ENCODE data around the gene BICRAL.
A peak's percentile ranks its signal among the peaks of the same experiment; 100 is the strongest.
"Not testable (repeated sequence)": the region's sequence is repeated elsewhere in the genome, so short reads cannot be mapped to it uniquely, and the experiment has no call there.

The BICRAL gene

DNA sequence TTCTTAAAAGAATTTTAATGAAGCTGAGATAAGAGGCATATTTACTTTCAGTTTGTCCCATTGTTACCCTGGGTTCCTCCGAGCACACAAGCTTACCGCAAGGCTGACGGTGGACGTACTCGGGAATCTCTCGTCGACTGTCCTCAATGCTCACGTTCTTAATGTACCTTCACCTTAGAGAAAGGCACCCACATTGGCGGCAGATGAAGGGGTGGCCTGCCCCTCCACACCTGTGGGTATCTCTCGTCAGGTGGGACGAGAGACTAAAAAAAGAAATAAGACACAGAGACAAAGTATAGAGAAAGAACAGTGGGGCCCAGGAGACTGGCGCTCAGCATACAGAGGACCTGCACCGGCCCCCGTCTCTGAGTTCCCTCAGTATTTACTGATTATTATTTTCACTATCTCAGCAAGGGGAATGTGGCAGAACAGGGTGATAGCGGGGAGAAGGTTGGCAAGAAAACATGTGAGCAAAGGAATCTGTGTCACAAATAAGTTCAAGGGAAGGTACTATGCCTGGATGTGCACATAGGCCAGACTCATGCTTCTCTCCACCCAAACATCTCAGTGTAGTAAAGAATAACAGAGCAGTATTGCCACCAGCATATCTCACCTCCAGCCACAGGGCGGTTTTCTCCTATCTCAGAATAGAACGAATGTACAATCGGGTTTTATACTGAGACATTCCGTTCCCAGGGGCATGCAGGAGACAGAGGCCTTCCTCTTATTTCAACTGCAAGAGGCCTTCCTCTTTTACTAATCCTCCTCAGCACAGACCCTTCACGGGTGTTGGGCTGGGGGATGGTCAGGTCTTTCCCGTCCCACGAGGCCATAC, 120.8 kb downstream of the BICRAL start:
- H3K27me3 ChIP-seq (ENCODE audit: insufficient read depth, low read length); H3K4me3 ChIP-seq (ENCODE audit: low read length); H3K27ac ChIP-seq (ENCODE audit: low read depth, low read length); H3K9ac ChIP-seq (ENCODE audit: low read depth, low read length); H3K9me3 ChIP-seq (ENCODE audit: insufficient read depth, low read depth, low read length); H3K36me3 ChIP-seq (ENCODE audit: insufficient read depth, low read length): not testable (repeated sequence)
- peaks cover 11% of the 10 kb centered on the region; the same call in 1 of the 2 replicates for H3K4me1 ChIP-seq (ENCODE audit: insufficient read depth, low read length)
- 85% methylated on average over 22 of the region's 22 CpGs for WGBS

DNA sequence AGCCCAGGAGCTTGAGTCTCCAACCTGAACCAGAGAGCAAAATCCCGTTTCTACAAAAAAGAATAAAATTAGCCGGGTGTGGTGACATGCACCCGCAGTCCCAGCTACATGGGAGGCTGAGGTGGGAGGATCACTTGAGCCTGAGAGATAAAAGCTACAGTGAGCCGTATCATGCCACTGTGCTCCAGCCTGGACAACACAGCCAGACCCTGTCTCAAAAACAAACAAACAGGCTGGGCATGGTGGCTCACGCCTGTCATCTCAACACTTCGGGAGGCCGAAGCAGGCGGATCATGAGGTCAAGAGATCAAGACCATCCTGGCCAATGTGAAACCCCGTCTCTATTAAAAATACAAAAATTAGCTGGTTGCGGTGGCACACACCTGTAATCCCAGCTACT, 122.6 kb downstream of the BICRAL start:
- H3K9me3 ChIP-seq (ENCODE audit: insufficient read depth, low read depth, low read length), result no peaks in the 10 kb centered on the region
- no peak overlapping the region for H3K9ac ChIP-seq (ENCODE audit: low read depth, low read length)
- 96% methylated on average over 10 of the region's 10 CpGs for WGBS
- H3K4me3 ChIP-seq (ENCODE audit: low read length), result no peak overlapping the region
- H3K4me1 ChIP-seq (ENCODE audit: insufficient read depth, low read length), result peaks cover 6% of the 10 kb centered on the region; the same call in 1 of the 2 replicates
- H3K27ac ChIP-seq (ENCODE audit: low read depth, low read length), result no peak overlapping the region
- H3K27me3 ChIP-seq (ENCODE audit: insufficient read depth, low read length), result no peaks in the 10 kb centered on the region
- H3K36me3 ChIP-seq (ENCODE audit: insufficient read depth, low read length), result no peaks in the 10 kb centered on the region

DNA sequence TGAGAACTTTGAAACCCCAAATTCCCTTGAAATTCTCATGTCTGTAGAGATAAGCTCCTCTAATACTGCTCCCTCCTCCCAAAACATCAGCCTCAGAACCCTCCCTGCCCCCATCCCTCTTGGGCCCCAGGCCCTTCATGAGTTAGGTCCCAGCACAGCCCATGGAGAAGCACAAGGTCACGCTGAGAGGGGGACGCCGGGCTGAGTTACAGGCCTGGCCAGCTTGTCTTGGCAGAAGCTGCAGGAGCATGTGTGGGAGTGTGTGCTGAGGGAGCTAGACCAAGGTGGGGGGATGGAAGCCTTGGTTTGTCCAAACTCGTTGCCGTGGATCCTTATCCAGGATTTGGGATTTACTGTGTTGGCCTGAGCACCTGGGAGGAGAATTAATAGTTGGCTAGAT, 125.5 kb downstream of the BICRAL start:
- H3K9me3 ChIP-seq (ENCODE audit: insufficient read depth, low read depth, low read length), result no peaks in the 10 kb centered on the region
- no peak overlapping the region for H3K9ac ChIP-seq (ENCODE audit: low read depth, low read length)
- WGBS, result 82% methylated on average over 5 of the region's 5 CpGs
- no peak overlapping the region for H3K4me3 ChIP-seq (ENCODE audit: low read length)
- no peaks in the 10 kb centered on the region for H3K36me3 ChIP-seq (ENCODE audit: insufficient read depth, low read length)
- H3K4me1 ChIP-seq (ENCODE audit: insufficient read depth, low read length), result no peaks in the 10 kb centered on the region
- no peak overlapping the region for H3K27ac ChIP-seq (ENCODE audit: low read depth, low read length)
- H3K27me3 ChIP-seq (ENCODE audit: insufficient read depth, low read length), result no peaks in the 10 kb centered on the region

DNA sequence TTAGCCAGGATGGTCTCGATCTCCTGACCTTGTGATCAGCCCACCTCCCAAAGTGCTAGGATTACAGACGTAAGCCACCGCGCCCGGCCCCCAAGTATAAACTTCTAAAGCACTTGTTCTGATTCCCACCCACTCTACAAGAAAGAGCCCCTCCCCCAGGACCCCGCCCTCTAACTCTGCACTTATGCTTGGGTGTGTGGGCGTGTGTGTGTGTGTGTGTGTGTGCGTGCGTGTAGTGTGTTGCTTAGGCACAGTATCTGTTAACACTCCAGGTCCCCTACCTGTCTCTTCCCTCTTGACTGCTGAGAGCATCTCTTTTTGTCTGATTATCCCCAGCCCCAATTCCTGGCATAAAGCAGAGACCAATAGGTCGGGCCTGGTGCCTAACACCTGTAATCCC, 128.0 kb downstream of the BICRAL start:
- no peak overlapping the region for H3K4me3 ChIP-seq (ENCODE audit: low read length)
- H3K36me3 ChIP-seq (ENCODE audit: insufficient read depth, low read length), result no peaks in the 10 kb centered on the region
- H3K27ac ChIP-seq (ENCODE audit: low read depth, low read length), result no peak overlapping the region
- no peaks in the 10 kb centered on the region for H3K27me3 ChIP-seq (ENCODE audit: insufficient read depth, low read length)
- no peaks in the 10 kb centered on the region for H3K4me1 ChIP-seq (ENCODE audit: insufficient read depth, low read length)
- no peaks in the 10 kb centered on the region for H3K9me3 ChIP-seq (ENCODE audit: insufficient read depth, low read depth, low read length)
- no peak overlapping the region for H3K9ac ChIP-seq (ENCODE audit: low read depth, low read length)
- whole genome bisulfite sequencing, result 94% methylated on average over 6 of the region's 10 CpGs

DNA sequence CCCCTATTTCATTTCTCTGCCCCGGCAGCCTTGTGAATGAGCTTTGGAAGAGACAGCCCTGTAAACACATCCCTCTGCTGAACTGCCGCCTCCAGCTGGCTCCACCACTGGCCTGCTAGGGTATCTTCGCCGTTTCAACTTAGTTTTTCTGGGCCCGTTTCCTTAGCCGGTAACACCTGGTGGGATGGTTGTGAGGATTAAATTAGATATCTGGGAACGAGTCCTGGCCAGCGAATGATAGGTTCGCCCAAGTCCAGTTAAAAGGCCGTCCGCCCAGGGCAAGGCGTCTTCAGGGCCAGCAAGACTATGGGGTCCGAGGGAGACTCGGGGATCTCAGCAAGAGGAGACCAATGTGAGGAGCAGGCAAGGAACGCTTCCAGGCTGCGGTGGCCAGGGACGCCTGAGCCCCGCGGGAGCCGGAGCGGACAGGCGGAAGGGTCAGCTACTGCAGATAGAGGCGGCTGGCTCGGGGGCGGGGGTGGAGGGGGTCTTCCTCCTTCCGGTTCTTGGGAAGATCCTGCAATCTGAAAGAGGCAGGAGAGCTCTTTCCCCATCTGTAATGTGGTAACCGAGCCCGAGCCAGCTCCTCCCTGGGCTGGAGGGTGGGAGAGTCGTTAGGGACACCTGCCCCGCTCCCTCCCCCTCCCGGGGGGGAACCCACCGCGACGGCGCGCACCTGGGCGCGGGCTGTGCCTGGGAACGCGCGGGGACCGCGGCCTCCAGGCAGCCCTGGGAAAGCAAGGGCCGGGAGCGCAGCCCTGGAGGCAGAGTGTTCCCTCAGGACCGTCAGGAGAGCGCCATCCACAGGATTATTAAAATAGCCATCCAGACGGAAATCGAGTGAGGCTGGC, 129.5 kb downstream of the BICRAL start:
- Histone ChIP-seq H3K27me3 (ENCODE audit: insufficient read depth, low read length) (no peaks in the 10 kb centered on the region), H3K36me3 (ENCODE audit: insufficient read depth, low read length) (no peaks in the 10 kb centered on the region), H3K9ac (ENCODE audit: low read depth, low read length) (peak overlapping the region; percentile 61), H3K9me3 (ENCODE audit: insufficient read depth, low read depth, low read length) (no peaks in the 10 kb centered on the region), H3K27ac (ENCODE audit: low read depth, low read length) (peak overlapping the region; percentile 89; the same call in 1 of the 2 replicates), H3K4me1 (ENCODE audit: insufficient read depth, low read length) (no peaks in the 10 kb centered on the region), H3K4me3 (ENCODE audit: low read length) (peak overlapping the region; percentile 68)
- WGBS, result 2% methylated on average over 49 of the region's 49 CpGs

DNA sequence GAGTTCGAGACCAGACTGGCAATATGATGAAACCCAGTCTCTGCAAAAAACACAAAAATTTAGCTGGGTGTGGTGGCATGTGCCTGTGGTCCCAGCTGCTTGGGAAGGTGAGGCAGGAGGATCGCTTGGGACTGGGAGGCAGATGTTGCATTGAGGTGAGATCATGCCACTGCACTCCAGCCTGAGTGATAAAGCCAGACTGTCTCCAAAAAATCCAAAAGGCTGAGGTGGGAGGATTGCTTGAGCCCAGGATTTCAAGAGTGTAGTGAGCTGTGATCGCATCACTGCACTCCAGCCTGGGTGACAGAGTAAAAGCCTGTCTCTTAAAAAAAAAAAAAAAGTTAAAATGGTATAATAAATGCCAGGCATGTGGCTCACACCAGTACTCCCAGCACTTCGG, 132.7 kb downstream of the BICRAL start:
- no peak overlapping the region for H3K27ac ChIP-seq (ENCODE audit: low read depth, low read length)
- no peaks in the 10 kb centered on the region for H3K4me1 ChIP-seq (ENCODE audit: insufficient read depth, low read length)
- no peaks in the 10 kb centered on the region for H3K27me3 ChIP-seq (ENCODE audit: insufficient read depth, low read length)
- 87% methylated on average over 4 of the region's 4 CpGs for WGBS
- no peaks in the 10 kb centered on the region for H3K9me3 ChIP-seq (ENCODE audit: insufficient read depth, low read depth, low read length)
- H3K4me3 ChIP-seq (ENCODE audit: low read length), result no peak overlapping the region
- no peaks in the 10 kb centered on the region for H3K36me3 ChIP-seq (ENCODE audit: insufficient read depth, low read length)
- no peak overlapping the region for H3K9ac ChIP-seq (ENCODE audit: low read depth, low read length)

DNA sequence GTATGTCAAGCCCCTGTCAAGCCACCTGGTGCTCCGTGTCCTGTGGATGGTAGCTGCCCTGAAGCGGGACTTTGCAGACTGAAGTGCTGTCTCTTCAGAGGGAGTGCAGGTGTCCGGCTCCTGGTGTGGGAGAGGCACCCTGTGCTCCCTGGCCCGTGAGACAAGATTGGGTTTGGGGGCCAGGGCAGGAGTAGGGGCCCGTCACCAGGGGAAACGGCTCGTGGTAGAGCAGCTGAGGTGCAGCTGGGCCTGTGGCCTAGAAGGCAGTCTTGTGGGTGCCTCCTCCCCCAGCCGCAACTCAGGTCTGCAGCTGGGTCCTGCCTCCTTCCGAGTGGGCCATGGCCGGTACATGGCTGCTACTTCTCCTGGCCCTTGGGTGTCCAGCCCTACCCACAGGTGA, 133.9 kb downstream of the BICRAL start, which contains the start of gene PTCRA:
TSS of gene PTCRA (plus strand) at position 322 of the 400 bp plus-strand sequence. CDS start at position 339, 17 bp downstream.
- H3K27ac ChIP-seq (ENCODE audit: low read depth, low read length), result no peak within 1 kb of the TSS
- no peak within 1 kb of the TSS for H3K9ac ChIP-seq (ENCODE audit: low read depth, low read length)
- no peaks in the 10 kb centered on the region for H3K36me3 ChIP-seq (ENCODE audit: insufficient read depth, low read length)
- 90% methylated on average over 10 of the region's 10 CpGs for WGBS
- H3K27me3 ChIP-seq (ENCODE audit: insufficient read depth, low read length), result no peaks in the 10 kb centered on the region
- no peak within 1 kb of the TSS for H3K4me3 ChIP-seq (ENCODE audit: low read length)
- no peaks in the 10 kb centered on the region for H3K4me1 ChIP-seq (ENCODE audit: insufficient read depth, low read length)
- H3K9me3 ChIP-seq (ENCODE audit: insufficient read depth, low read depth, low read length), result no peaks in the 10 kb centered on the region

DNA sequence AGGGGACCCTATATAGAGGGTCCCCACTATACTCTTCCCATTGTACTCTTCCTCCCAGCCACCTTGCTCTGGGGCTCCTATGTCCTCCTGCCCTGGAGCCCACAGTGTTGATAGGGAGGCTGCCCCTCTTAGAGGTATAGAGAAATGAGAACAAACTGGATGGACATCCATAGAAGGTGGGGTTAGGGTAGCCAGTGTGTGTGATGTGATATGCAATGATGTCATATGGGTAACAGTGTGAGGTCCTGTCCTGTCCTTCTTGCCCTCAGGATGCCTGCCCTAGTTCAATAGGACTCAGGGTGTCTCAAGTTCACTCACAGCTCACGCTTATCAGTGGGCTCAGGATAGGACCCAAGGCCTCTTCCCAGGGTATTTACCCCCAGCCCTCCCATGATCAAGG, 134.4 kb downstream of the BICRAL start:
- WGBS, result 95% methylated on average over 1 of the region's 1 CpG
- no peaks in the 10 kb centered on the region for H3K27me3 ChIP-seq (ENCODE audit: insufficient read depth, low read length)
- no peaks in the 10 kb centered on the region for H3K36me3 ChIP-seq (ENCODE audit: insufficient read depth, low read length)
- H3K4me3 ChIP-seq (ENCODE audit: low read length), result no peak overlapping the region
- H3K4me1 ChIP-seq (ENCODE audit: insufficient read depth, low read length), result no peaks in the 10 kb centered on the region
- no peaks in the 10 kb centered on the region for H3K9me3 ChIP-seq (ENCODE audit: insufficient read depth, low read depth, low read length)
- H3K27ac ChIP-seq (ENCODE audit: low read depth, low read length), result no peak overlapping the region
- H3K9ac ChIP-seq (ENCODE audit: low read depth, low read length), result no peak overlapping the region

Measured in HUES64 (cell line).